ENCODE data around the gene C19orf47. TPM values are rescaled to one million over a fixed set of nuclear protein-coding genes. Genes with fewer than 3 reads are reported as not detected.

The C19orf47 gene
- total RNA-seq, 1 donor from 2014 or later = 166 TPM

DNA sequence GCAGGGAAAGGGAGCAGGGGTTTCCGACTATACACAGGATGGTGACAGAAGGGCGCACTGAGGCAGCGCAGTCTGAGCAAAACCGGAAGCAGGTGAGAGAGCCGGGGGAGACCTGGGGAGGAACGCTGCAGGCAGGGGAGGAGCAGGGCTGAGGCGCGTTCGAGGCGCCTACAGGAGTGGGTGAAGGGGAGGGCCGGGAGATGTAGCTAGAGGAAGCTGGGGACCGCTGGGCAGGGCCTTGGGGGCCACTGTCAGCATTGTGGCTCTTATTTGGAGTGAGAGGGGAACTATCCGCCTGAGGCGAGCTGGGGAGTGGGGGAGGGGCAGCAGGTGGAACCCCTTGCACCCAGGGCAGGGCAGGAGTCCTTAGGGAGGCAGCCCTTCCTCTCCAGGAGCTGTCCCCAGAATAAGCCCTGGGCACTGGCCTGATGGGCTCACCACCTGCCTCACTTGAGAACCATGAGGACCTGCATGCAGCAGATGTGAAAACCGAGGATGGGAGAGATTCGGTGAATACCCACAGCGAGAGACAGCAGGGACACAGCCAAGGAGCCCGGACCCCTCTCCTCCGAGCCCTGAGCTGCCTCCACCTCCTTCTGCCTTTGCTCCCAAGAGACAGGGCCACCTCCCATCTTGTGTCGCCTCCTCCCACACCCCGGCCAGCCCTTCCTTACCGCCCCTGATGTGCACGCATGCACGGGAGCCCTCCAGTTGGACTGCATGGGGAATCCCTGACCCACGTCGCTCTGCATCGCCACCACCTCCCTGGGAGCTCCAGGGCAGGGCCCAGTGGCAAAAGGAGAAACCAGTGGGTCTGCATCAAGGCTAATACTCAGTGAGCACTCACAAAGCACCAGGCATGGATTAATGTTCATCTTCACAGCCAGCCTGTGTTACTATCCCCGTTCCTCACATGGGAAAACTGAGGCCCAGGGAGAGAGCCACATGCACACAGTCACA, 73.3 kb downstream of the C19orf47 start:
- Histone ChIP-seq H3K27ac (replicated peaks) (peak overlapping the region; percentile 63), H3K4me3 (no peak overlapping the region), H3K9me3 (replicated peaks) (no peaks in the 10 kb centered on the region), H3K36me3 (peaks cover 3% of the 10 kb centered on the region), H3K4me1 (peaks cover 95% of the 10 kb centered on the region), H3K27me3 (ENCODE audit: low read depth) (no peaks in the 10 kb centered on the region)
- no peak for DNase-seq
- TF ChIP-seq, protein P1, sequence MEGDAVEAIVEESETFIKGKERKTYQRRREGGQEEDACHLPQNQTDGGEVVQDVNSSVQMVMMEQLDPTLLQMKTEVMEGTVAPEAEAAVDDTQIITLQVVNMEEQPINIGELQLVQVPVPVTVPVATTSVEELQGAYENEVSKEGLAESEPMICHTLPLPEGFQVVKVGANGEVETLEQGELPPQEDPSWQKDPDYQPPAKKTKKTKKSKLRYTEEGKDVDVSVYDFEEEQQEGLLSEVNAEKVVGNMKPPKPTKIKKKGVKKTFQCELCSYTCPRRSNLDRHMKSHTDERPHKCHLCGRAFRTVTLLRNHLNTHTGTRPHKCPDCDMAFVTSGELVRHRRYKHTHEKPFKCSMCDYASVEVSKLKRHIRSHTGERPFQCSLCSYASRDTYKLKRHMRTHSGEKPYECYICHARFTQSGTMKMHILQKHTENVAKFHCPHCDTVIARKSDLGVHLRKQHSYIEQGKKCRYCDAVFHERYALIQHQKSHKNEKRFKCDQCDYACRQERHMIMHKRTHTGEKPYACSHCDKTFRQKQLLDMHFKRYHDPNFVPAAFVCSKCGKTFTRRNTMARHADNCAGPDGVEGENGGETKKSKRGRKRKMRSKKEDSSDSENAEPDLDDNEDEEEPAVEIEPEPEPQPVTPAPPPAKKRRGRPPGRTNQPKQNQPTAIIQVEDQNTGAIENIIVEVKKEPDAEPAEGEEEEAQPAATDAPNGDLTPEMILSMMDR (IDR thresholded peaks at IDR 0.05; ENCODE audit: borderline replicate concordance) = no peak
- intact Hi-C loops (cut with micrococcal nuclease) = no loop called here

DNA sequence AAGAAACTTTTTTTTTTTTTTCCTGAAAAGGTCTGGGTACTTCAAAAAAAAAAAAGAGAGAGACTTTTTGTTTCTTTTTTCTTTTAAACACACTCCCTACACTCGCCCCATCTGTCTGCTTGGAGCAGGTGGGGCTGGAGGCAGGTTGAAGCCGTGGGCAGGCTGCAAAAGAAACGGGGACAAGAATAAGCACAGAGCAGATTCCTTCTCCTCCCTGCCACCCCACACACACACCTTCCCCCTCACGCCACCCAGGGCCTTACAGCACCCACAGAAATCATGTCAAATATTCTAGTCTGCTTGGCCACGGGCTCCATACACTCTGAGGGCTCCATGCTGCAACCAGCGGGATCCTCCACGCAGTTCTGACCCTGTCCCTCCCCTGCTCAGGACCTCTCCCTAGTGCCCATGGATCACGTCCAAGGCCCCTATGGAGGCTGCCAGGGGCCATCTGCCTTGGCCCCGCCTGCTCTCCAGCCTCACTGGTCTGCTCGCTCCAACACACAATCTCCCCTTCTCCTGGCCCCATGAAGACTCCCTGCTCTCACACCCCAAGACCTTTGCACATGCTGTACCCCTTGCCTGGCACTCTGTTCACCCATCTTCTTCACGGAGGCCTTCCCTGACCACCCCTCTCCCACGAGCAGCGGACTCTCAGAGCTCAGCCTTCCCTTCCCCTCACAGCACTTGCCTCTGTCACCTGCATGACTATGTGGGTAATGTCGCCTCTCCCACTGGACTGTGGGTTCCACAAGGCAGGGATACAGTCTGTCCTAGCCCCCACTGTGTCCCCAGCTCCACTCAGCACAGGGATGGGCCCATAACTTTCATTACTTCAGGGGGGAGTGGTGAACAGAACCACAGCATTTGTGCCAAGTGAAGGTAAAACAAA, 74.5 kb downstream of the C19orf47 start:
- Histone ChIP-seq H3K27ac (replicated peaks) (peak overlapping the region; percentile 63), H3K27me3 (ENCODE audit: low read depth) (no peaks in the 10 kb centered on the region), H3K4me1 (peaks cover 94% of the 10 kb centered on the region), H3K4me3 (peak overlapping the region; percentile 34), H3K36me3 (peaks cover 3% of the 10 kb centered on the region), H3K9me3 (replicated peaks) (no peaks in the 10 kb centered on the region)
- intact Hi-C loops (cut with micrococcal nuclease) = no loop called here
- DNase-seq = no peak
- TF ChIP-seq, protein P1 (IDR thresholded peaks at IDR 0.05; ENCODE audit: borderline replicate concordance) = no peak

DNA sequence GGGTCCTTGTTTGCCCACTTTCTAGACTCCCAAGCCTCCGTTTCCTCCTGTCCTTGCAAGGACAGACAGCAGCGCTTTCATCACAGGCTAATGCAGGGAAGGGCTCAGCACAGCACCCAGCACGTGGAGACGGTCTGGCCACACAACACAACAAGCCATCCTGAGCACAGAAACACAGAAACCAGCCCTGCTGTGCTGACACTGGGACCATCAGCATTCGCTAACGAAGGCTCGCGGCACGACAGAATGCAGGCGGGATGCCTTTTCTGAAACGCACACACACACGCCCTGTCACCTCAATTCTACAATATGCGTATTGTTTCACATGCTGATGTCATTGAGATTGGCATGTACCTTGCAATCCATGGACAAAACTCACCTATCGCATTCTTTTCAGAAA, 75.9 kb downstream of the C19orf47 start:
- Histone ChIP-seq H3K36me3 (peaks cover 3% of the 10 kb centered on the region), H3K27me3 (ENCODE audit: low read depth) (no peaks in the 10 kb centered on the region), H3K4me1 (peaks cover 94% of the 10 kb centered on the region), H3K9me3 (replicated peaks) (no peaks in the 10 kb centered on the region), H3K27ac (replicated peaks) (no peak overlapping the region), H3K4me3 (no peak overlapping the region)
- no peak for DNase-seq
- intact Hi-C loops (cut with micrococcal nuclease) = no loop called here
- TF ChIP-seq, protein P1 (IDR thresholded peaks at IDR 0.05; ENCODE audit: borderline replicate concordance) = no peak

DNA sequence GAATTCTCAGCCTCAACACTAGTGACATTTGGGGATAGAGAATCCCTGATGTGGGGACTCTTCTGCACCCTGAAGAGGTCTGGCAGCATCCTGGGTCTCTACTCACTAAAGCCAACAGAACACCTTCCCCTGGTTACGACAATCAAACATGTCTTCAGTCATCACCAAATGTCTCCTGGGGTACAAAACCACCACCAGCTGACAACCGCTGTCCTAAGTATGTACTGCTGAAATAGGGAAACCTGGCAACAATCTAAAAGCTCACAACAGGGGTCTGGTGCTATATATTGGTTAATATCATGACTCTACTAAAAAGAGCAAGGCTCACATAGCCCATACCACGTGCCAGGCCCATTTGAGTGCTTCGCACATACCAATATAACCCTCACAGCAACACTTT, 76.5 kb downstream of the C19orf47 start:
- Histone ChIP-seq H3K4me1 (peaks cover 94% of the 10 kb centered on the region), H3K36me3 (peaks cover 3% of the 10 kb centered on the region), H3K27ac (replicated peaks) (no peak overlapping the region), H3K9me3 (replicated peaks) (no peaks in the 10 kb centered on the region), H3K27me3 (ENCODE audit: low read depth) (no peaks in the 10 kb centered on the region), H3K4me3 (no peak overlapping the region)
- no peak for DNase-seq
- intact Hi-C loops (cut with micrococcal nuclease) = no loop called here
- TF ChIP-seq, protein P1 (IDR thresholded peaks at IDR 0.05; ENCODE audit: borderline replicate concordance) = no peak

DNA sequence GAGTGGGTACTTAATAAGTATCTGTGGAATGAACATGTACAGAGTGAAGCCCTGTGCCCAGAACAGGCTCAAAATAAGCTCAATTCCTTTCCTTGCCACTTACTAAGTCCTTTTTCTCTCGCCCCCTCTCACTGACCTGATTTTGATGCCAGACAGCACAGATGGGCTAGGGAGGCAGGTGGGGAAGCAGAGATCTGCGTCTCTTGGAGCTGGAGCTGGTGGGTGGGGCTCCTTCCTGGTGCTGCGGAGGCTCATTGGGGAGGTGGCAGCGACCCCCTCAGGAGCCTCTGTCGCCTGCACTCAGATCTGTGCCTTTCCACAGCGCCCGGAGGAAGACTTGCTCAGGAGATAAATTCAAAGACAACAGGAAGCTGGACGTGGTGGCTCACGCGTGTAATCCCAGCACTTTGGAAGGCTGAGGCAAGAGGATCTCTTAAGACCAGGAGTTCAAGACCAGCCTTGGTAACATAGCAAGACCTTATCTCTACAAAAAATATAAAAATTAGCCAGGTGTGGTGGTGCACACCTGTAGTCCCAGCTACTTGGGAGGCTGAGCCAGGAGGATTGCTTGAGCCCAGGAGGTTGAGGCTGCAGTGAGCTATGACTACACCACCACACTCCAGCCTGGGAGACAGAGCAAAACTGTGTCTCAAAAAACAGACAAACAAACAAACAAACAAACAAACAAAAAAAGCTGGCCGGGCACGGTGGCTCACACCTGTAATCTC, 77.7 kb downstream of the C19orf47 start:
- intact Hi-C loops (cut with micrococcal nuclease) = no loop called here
- no peak overlapping the region for H3K4me3 ChIP-seq
- H3K4me1 ChIP-seq = peaks cover 97% of the 10 kb centered on the region
- H3K27ac ChIP-seq (replicated peaks) = peak overlapping the region; percentile 5
- H3K9me3 ChIP-seq (replicated peaks) = no peaks in the 10 kb centered on the region
- TF ChIP-seq, protein P1 (IDR thresholded peaks at IDR 0.05; ENCODE audit: borderline replicate concordance) = peak; percentile 29
- no peak for DNase-seq
- peaks cover 3% of the 10 kb centered on the region for H3K36me3 ChIP-seq
- H3K27me3 ChIP-seq (ENCODE audit: low read depth) = no peaks in the 10 kb centered on the region
